GM19025 (cell line): Measurements from ENCODE around the gene KAZN.

ENCODE experiments used
- ATAC-seq: cut with Tn5 transposase; IDR thresholded peaks from one replicate; pipeline ENCODE4 v1.9.1; 2021; ENCODE audit warnings: mild to moderate bottlenecking, low read depth, moderate library complexity; ENCODE audit not compliant: unreplicated experiment

KAZN gene

GRCh38 chr1:14585728-14586127, 12.8 kb upstream of the KAZN start:
- ATAC-seq: no peak

DNA sequence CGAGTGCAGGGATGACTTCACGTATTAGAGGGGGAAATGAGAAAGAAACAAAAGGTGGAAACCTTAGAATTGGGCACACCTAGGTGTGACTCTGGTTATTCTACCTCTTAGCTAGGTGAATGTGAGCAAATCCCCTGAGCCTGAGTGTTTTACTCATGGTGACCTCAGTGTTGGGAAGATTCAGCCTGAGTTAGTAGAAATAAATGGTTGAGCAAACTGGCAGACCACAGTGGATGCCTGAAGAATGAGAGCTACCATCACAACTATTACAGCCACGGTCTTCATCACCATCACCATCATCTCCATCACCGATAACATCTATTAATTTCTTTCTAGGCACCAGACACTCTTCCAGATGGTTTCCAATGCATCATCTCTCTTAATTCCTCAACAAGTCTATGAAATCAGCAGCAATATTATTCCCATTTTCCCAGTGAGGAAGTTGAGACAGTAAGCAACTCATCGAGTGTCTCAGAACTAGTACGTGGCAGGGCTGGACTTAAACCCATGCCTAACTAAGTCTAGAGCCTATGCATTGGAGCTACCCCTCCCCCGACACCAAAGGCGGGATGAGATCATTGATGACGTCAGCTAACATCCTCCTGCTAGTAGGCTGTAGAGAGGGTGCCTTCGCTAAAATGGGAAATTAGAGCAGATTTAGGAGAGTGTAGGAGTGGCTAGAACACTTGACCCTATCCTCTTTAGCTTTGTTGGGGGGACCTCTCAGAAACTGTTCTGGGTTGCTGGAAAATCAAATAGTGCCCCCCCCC, 7.9 kb upstream of the KAZN start:
- ATAC-seq: no peak

- ATAC-seq: no peak
Measured at GRCh38 chr1:14591600-14591999, 6.9 kb upstream of the KAZN start.

- no peak for ATAC-seq
Measured at GRCh38 chr1:14592004-14592631, 6.4 kb upstream of the KAZN start.

- ATAC-seq: no peak
Measured at GRCh38 chr1:14593302-14593701, 5.2 kb upstream of the KAZN start.

- ATAC-seq: no peak
Measured at GRCh38 chr1:14594045-14594444, 4.4 kb upstream of the KAZN start.

DNA sequence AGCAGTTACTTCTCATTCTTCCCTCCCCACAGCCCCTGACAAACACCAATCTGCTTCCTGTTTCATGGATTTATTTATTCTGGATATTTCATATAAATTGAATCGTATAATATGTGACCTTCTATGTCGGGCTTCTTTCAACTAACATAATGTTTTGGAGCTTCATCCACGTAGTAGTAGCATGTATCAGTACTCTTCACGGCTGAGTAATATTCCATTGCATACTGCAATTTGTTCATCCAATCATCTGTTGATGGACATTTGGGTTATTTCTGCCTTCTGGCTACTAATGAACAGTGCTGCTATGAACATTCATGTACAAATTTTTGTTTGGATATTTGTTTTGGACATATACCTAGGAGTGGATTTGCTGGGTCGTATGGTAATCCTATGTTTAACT, 1.9 kb upstream of the KAZN start:
- no peak for ATAC-seq

DNA sequence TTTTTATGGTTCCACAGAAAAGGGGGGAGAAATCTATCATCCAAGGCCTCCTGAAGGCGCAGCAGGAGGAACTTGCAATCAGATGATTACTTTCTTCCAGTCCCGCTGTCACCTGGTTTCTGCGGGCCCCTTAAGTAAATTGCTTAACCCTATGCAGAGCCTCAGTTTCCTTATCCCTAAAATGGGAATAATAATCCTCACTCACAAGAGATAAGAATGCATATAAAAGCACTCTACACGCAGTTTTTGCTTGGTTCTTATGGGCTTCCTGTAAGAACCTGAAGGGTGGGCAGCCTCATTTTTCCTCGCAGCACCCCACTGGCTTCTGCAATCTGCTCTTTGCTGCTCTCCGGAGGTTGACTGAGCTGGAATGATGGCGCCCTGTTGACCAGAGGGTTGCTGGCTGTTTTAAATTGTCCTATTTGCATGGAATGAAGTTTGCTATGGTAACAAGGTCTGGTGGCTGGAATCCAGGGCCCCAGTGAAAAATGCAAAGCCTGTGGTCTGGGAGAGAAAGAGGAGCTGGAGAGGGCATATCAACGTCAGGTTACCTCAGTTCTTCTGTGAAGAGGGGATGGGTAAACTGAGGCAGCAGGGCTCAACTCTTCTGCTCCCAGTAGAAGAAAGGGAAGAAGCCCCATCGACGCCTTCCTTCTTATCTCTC, 1.0 kb upstream of the KAZN start:
- no peak for ATAC-seq

GRCh38 chr1:14598007-14598497, 433 bp upstream of the KAZN start:
- no peak for ATAC-seq

DNA sequence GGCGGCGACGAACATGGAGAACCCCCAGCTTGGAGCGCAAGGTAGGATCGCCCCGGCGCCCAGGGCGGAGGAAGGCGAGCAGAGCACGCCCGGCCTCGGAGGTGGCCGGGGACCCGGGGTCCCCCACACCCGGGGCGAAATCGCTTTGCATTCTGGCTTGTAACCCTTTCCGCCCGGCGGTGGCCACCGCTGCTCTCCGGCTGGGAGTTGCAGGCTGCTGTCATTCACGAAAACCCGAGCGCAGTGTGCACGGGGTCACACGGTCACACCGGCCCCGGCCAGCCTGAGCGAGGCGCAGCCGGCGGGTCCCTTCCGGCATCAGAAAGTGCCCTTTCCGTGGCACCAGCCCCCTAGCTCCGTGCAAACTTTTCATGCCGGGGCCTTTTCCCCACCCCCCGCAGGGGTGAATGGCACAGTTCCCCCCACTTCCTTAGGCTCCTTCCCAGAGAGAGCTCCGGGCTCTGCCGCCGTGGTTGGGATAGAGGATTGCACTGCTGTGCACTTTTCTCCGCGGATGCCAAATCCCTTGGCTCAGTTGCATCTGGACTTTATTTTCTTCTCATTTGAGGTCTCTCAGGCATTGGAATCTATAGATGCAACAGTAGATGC, 802 bp downstream of the KAZN start:
- no peak for ATAC-seq

DNA sequence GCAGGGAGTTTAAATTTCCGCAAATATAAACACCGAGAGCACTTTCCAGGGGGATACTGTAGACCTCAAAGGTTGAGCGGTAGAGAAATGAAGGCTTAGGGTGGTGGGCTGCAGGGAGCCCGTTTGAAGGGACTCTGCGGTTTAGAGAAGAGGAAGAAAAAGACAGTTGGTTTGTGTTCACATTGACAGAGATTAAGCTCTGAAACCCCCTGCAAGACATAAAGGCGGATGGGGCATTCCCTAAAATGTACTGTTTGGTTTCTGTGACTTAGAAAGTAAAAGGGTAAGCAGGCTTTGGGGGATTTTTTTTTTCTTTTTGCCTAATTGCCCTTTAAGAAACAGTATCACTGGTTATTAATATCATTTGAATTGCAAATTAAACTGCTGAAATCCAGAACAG, 1.3 kb downstream of the KAZN start:
- ATAC-seq: no peak

GRCh38 chr1:14600405-14601112, 2.1 kb downstream of the KAZN start:
- no peak for ATAC-seq

DNA sequence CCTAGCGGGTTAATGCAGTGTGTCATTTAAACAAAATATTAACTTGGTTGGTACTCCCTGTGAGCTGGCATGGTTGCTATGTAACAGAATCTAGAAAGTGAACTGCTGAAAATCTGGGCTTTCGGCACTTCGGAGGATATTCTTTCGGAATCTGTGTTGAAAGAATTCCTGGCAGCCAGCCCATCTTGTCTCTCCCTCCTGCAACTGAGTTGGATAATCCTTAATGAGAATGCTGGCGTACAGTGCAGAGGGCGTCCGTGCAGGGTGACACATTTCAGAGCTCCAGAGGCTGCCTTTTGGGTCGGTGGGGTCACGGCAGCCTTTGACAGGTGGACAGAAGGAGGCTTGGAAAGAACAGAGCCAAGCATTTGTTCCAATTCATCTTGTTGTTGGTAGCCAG, 3.7 kb downstream of the KAZN start:
- ATAC-seq: no peak

- no peak for ATAC-seq
Measured at GRCh38 chr1:14603645-14604044, 5.2 kb downstream of the KAZN start.

DNA sequence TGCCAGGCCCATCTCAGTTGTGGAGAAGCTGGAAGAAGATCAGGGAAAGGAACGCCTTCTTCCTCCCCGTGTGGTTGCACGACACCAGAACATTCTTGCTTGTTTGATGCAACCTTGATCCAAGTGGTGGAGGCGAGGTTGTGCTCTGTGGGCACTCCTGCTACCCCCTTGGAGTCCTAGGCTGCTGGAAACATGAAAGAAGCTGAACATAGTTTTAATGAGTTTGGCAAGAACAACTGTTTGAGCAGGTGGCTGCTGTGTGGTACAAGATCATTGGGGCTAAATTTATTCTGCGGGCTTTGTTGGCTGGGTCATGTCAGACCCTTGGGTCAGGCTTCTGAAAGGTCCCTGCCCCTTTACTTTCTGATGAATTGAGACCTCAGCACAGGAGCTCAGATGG, 5.9 kb downstream of the KAZN start:
- no peak for ATAC-seq

GRCh38 chr1:14605945-14606344, 7.5 kb downstream of the KAZN start:
- no peak for ATAC-seq

GRCh38 chr1:14606632-14607031, 8.1 kb downstream of the KAZN start:
- no peak for ATAC-seq

DNA sequence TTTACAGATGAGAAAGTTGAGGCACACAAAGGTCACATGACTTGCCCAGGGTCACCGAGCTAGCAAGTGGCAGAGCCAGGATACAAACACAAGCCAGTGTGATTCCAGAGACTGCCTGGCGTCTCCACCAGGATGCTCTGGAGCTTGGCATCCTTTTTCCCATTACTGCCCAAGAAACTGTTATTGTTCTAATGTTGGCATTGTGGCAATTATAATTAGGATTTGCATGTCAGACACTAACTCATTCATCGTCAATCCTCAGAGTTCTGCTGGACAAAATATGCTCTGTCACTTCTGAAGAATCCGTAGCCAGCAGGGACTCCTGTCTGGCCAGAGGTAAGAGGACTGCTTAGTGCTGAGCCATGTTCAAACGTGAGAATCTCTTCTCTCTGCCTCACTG, 8.8 kb downstream of the KAZN start:
- no peak for ATAC-seq

DNA sequence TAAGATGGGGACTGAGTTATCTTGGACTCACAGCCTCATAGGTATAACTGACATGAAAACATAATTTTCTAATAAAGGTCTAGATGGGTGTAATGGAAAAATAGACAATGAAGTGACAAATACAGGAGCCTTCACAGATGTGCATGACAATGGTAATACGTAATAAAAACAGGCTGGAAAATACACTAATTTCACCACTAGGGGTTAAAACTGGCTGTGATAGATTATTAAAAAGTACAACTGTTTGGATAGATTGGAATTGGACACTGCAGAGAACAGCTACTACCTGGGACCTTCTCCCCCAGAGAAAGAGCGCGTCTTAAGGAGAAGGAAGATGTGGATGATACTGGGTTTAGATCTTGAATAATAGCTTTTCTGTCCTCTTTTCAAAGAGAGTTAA, 9.8 kb downstream of the KAZN start:
- ATAC-seq: no peak

- no peak for ATAC-seq
Measured at GRCh38 chr1:14610761-14611160, 12.3 kb downstream of the KAZN start.

- no peak for ATAC-seq
Measured at GRCh38 chr1:14611792-14612191, 13.3 kb downstream of the KAZN start.
